Measurements from ENCODE around the gene ADGRV1. TPM values are rescaled to one million over a fixed set of nuclear protein-coding genes. Genes with fewer than 3 reads are reported as not detected.
"Not testable (repeated sequence)": the region's sequence is repeated elsewhere in the genome, so short reads cannot be mapped to it uniquely, and the experiment has no call there.

The ADGRV1 gene
- total RNA-seq, 5 donors from 2014 or later (not counting 1 experiment from before 2014, with no cell fraction given): 0.68 to 1.6 (median 1.2) TPM; not detected in 1

DNA sequence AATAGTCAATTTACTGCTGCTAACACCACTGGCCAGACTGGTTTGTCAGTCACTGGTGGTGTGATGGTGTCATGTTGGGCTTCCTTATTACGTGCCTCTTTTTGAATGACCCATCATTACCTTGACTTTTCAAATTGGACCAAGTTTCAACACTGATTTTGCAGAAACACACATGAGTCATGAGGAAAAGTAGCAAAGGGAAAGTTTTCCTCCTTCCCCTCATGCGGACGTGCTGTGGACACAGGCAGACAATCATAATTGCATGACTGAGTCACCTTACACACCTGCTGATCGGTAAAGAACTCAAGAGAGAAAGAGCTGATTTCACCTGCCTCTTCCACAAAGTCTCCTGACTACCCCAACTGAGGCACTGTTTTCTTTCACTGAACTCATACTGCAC lies 500.0 kb downstream of the ADGRV1 start:
- no peak for ATAC-seq (replicated peaks in 1 of 4)
- POLR2A ChIA-PET: no interaction called here

GRCh38 chr5:91059409-91059808 lies 500.8 kb downstream of the ADGRV1 start:
- Mint-ChIP-seq H3K27me3 (peaks cover 0 to 11% of the 10 kb centered on the region in 2 donors), H3K27ac (no peak overlapping the region), H3K4me1 (peaks cover 6 to 10% (median 6%) of the 10 kb centered on the region in 3 donors), H3K36me3 (no peaks in the 10 kb centered on the region), H3K4me3 (no peak overlapping the region), H3K9me3 (no peaks in the 10 kb centered on the region)
- WGBS (ENCODE audit: insufficient coverage): no CpG with 5 or more reads among the region's 1 CpG
- H3K27ac ChIP-seq (ENCODE audit: low read length): no peak overlapping the region
- DNase-seq (peak in 1 of 35 experiments; percentile 10), ATAC-seq (replicated peaks in 1 of 4) (peak in 1 of 4 experiments; percentile 57)
- CTCF ChIA-PET: no interaction called here
- H3K9me3 ChIP-seq: no peaks in the 10 kb centered on the region
- H3K36me3 ChIP-seq (ENCODE audit: control insufficient read depth in 2 of 2, extremely low read depth in 1 of 2, insufficient read depth in 1 of 2, low read length in 1 of 2): no peaks in the 10 kb centered on the region
- H3K4me1 ChIP-seq (ENCODE audit: control insufficient read depth in 1 of 2, extremely low read depth in 1 of 2, insufficient read depth in 2 of 2, low read length in 2 of 2): no peaks in the 10 kb centered on the region
- no peaks in the 10 kb centered on the region for H3K27me3 ChIP-seq (replicated peaks in 1 of 2; ENCODE audit: control insufficient read depth in 2 of 2, extremely low read depth in 1 of 2, insufficient read depth in 2 of 2, low read length in 1 of 2)
- POLR2A ChIA-PET: no interaction called here
- H3K4me3 ChIP-seq (ENCODE audit: control insufficient read depth in 1 of 2, extremely low read depth in 1 of 2, low read length in 1 of 2): no peak overlapping the region

More for the DNA sequence above, 500.0 kb downstream of the ADGRV1 start:
- no peaks in the 10 kb centered on the region for H3K27me3 ChIP-seq (replicated peaks in 1 of 2; ENCODE audit: control insufficient read depth in 2 of 2, extremely low read depth in 1 of 2, insufficient read depth in 2 of 2, low read length in 1 of 2)
- Mint-ChIP-seq H3K27me3 (peaks cover 3 to 14% of the 10 kb centered on the region in 2 donors), H3K9me3 (no peaks in the 10 kb centered on the region), H3K36me3 (no peaks in the 10 kb centered on the region), H3K4me1 (peaks cover 6 to 10% (median 6%) of the 10 kb centered on the region in 3 donors), H3K27ac (no peak overlapping the region), H3K4me3 (no peak overlapping the region)
- CTCF ChIA-PET: no interaction called here
- no peaks in the 10 kb centered on the region for H3K36me3 ChIP-seq (ENCODE audit: control insufficient read depth in 2 of 2, extremely low read depth in 1 of 2, insufficient read depth in 1 of 2, low read length in 1 of 2)
- WGBS (ENCODE audit: insufficient coverage): 82% methylated on average over 3 of the region's 4 CpGs
- no peak for DNase-seq
- no peaks in the 10 kb centered on the region for H3K4me1 ChIP-seq (ENCODE audit: control insufficient read depth in 1 of 2, extremely low read depth in 1 of 2, insufficient read depth in 2 of 2, low read length in 2 of 2)
- H3K4me3 ChIP-seq (ENCODE audit: control insufficient read depth in 1 of 2, extremely low read depth in 1 of 2, low read length in 1 of 2): no peak overlapping the region
- no peaks in the 10 kb centered on the region for H3K9me3 ChIP-seq
- no peak overlapping the region for H3K27ac ChIP-seq (ENCODE audit: low read length)

DNA sequence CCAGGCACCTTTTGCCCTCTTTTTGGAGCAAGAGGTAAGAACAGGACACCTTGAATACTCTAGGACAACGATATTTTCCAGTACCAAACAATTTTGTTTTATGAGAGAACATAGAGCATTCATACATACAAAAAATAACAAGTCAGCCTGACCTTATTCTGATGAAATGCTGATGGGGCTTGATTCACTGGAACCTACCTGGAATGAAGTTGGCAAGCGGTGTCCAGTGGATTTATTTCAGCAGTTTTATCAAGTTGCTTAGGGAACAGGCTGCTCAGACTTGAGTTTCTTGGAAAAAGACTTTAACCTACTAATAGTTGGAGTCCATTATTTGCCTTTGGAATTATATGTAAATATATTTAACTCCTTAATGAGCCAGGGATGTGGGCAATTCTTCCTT lies 502.5 kb downstream of the ADGRV1 start:
- Mint-ChIP-seq H3K27ac (no peak overlapping the region), H3K9me3 (no peaks in the 10 kb centered on the region), H3K36me3 (no peaks in the 10 kb centered on the region), H3K4me1 (peaks cover 6 to 10% (median 6%) of the 10 kb centered on the region in 3 donors), H3K4me3 (no peak overlapping the region), H3K27me3 (peaks cover 0 to 9% of the 10 kb centered on the region in 2 donors)
- ATAC-seq (replicated peaks in 1 of 4) (no peak), DNase-seq (no peak)
- H3K27ac ChIP-seq (ENCODE audit: low read length): no peak overlapping the region
- CTCF ChIA-PET: no interaction called here
- H3K4me3 ChIP-seq (ENCODE audit: control insufficient read depth in 1 of 2, extremely low read depth in 1 of 2, low read length in 1 of 2): no peak overlapping the region
- no peaks in the 10 kb centered on the region for H3K9me3 ChIP-seq
- WGBS (ENCODE audit: insufficient coverage): no CpG with 5 or more reads among the region's 2 CpGs
- POLR2A ChIA-PET: no interaction called here
- no peaks in the 10 kb centered on the region for H3K4me1 ChIP-seq (ENCODE audit: control insufficient read depth in 1 of 2, extremely low read depth in 1 of 2, insufficient read depth in 2 of 2, low read length in 2 of 2)
- no peaks in the 10 kb centered on the region for H3K27me3 ChIP-seq (replicated peaks in 1 of 2; ENCODE audit: control insufficient read depth in 2 of 2, extremely low read depth in 1 of 2, insufficient read depth in 2 of 2, low read length in 1 of 2)
- H3K36me3 ChIP-seq (ENCODE audit: control insufficient read depth in 2 of 2, extremely low read depth in 1 of 2, insufficient read depth in 1 of 2, low read length in 1 of 2): no peaks in the 10 kb centered on the region

- Mint-ChIP-seq H3K4me1 (peaks cover 6 to 10% (median 6%) of the 10 kb centered on the region in 3 donors), H3K27ac (no peak overlapping the region), H3K27me3 (peaks cover 0 to 11% of the 10 kb centered on the region in 2 donors), H3K9me3 (no peaks in the 10 kb centered on the region), H3K4me3 (no peak overlapping the region), H3K36me3 (no peaks in the 10 kb centered on the region)
- H3K9me3 ChIP-seq: no peaks in the 10 kb centered on the region
- H3K27ac ChIP-seq (ENCODE audit: low read length): no peak overlapping the region
- ChIA-PET POLR2A (no interaction called here), CTCF (interaction anchor here in 1 of 2 donors (0.6 kb wide), 1 partner anchor 11 kb away, joined by 3 read pairs; no protein-coding TSS in a partner anchor)
- H3K4me1 ChIP-seq (ENCODE audit: control insufficient read depth in 1 of 2, extremely low read depth in 1 of 2, insufficient read depth in 2 of 2, low read length in 2 of 2): no peaks in the 10 kb centered on the region
- no peaks in the 10 kb centered on the region for H3K36me3 ChIP-seq (ENCODE audit: control insufficient read depth in 2 of 2, extremely low read depth in 1 of 2, insufficient read depth in 1 of 2, low read length in 1 of 2)
- H3K27me3 ChIP-seq (replicated peaks in 1 of 2; ENCODE audit: control insufficient read depth in 2 of 2, extremely low read depth in 1 of 2, insufficient read depth in 2 of 2, low read length in 1 of 2): no peaks in the 10 kb centered on the region
- WGBS (ENCODE audit: insufficient coverage): 17% methylated on average over 1 of the region's 2 CpGs
- ATAC-seq (replicated peaks in 1 of 4): no peak
- no peak for DNase-seq
- H3K4me3 ChIP-seq (ENCODE audit: control insufficient read depth in 1 of 2, extremely low read depth in 1 of 2, low read length in 1 of 2): no peak overlapping the region
Measured at GRCh38 chr5:91061946-91062562, 503.5 kb downstream of the ADGRV1 start.

DNA sequence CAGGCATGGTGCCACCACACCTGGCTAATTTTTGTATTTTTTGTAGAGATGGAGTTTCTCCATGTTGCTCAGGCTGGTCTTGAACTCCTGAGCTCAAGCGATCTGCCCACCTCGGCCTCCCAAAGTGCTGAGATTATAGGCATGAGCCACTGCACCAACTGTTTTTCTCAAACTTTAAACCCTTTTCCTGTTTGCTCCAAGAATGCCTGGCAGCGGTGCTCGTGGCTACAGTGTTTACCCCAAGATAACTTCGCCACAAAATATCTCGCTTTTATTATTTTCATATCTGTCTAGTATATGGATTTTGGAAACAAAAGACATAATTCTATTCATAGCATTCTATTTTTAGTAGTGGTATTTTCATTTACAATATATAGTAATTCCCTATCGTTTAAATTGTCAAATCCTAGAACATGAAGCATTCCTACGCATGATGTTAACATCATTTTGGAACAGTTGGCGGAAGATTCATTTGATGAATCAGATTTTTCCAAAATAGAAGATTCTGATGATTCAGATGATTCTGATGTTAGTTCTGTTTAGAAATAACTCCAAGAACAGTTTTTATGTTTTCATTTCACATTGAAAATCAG lies 504.6 kb downstream of the ADGRV1 start:
- H3K9me3 ChIP-seq; ATAC-seq (replicated peaks in 1 of 4); H3K27ac ChIP-seq (ENCODE audit: low read length); H3K4me3 Mint-ChIP-seq; H3K36me3 Mint-ChIP-seq; H3K4me1 Mint-ChIP-seq; H3K4me3 ChIP-seq (ENCODE audit: control insufficient read depth in 1 of 2, extremely low read depth in 1 of 2, low read length in 1 of 2); H3K4me1 ChIP-seq (ENCODE audit: control insufficient read depth in 1 of 2, extremely low read depth in 1 of 2, insufficient read depth in 2 of 2, low read length in 2 of 2); H3K27me3 Mint-ChIP-seq; H3K27ac Mint-ChIP-seq; H3K9me3 Mint-ChIP-seq; CTCF ChIA-PET; POLR2A ChIA-PET; H3K36me3 ChIP-seq (ENCODE audit: control insufficient read depth in 2 of 2, extremely low read depth in 1 of 2, insufficient read depth in 1 of 2, low read length in 1 of 2); H3K27me3 ChIP-seq (replicated peaks in 1 of 2; ENCODE audit: control insufficient read depth in 2 of 2, extremely low read depth in 1 of 2, insufficient read depth in 2 of 2, low read length in 1 of 2); DNase-seq: not testable (repeated sequence)
- 58% methylated on average over 2 of the region's 9 CpGs for WGBS (ENCODE audit: insufficient coverage)

DNA sequence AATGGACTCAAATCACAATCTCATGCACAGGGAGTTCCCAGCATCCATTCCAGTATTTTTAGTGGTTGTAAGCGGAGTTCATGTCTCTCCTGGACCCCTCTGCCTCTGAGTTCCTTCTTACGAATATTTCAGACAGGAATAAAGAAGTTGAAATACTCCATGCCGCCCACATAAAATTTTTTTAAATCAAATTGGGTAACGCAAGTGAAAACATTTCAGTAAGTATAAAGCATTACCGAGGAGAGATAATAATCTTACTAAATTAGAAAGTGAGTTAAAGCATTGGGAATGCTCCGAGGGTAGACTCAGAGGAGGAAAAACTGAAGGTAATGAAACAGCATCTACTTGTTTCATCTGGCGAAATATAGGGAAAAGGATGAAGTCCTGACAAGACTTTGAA lies 506.9 kb downstream of the ADGRV1 start:
- H3K4me3 Mint-ChIP-seq: no peak overlapping the region
- Histone ChIP-seq H3K36me3 (ENCODE audit: control insufficient read depth in 2 of 2, extremely low read depth in 1 of 2, insufficient read depth in 1 of 2, low read length in 1 of 2) (no peaks in the 10 kb centered on the region), H3K4me1 (ENCODE audit: control insufficient read depth in 1 of 2, extremely low read depth in 1 of 2, insufficient read depth in 2 of 2, low read length in 2 of 2) (no peaks in the 10 kb centered on the region), H3K4me3 (ENCODE audit: control insufficient read depth in 1 of 2, extremely low read depth in 1 of 2, low read length in 1 of 2) (no peak overlapping the region), H3K27ac (ENCODE audit: low read length) (no peak overlapping the region), H3K9me3 (no peaks in the 10 kb centered on the region), H3K27me3 (replicated peaks in 1 of 2; ENCODE audit: control insufficient read depth in 2 of 2, extremely low read depth in 1 of 2, insufficient read depth in 2 of 2, low read length in 1 of 2) (peaks cover 0 to 2% of the 10 kb centered on the region in 2 experiments)
- ChIA-PET POLR2A (no interaction called here), CTCF (no interaction called here)
- no peaks in the 10 kb centered on the region for H3K4me1 Mint-ChIP-seq
- H3K36me3 Mint-ChIP-seq: no peaks in the 10 kb centered on the region
- H3K27ac Mint-ChIP-seq: no peak overlapping the region
- H3K27me3 Mint-ChIP-seq: peaks cover 0 to 10% of the 10 kb centered on the region in 2 donors
- H3K9me3 Mint-ChIP-seq: no peaks in the 10 kb centered on the region
- DNase-seq: no peak
- 87% methylated on average over 4 of the region's 7 CpGs for WGBS (ENCODE audit: insufficient coverage)
- no peak for ATAC-seq (replicated peaks in 1 of 4)
